HepG2 (cell line): Measurements from ENCODE around the gene ITGA7. TPM values are rescaled to one million over a fixed set of nuclear protein-coding genes. Genes with fewer than 3 reads are reported as not detected.

ENCODE experiments used
- ATAC-seq: fragments of 200-7000 bp; cut with Tn5 transposase; 3 replicates; pipeline ENCODE4 v1.9.1; 2020; ENCODE audit warnings: mild to moderate bottlenecking, moderate library complexity
- BruUV-seq: library from RNA; stranded (reverse); fragments of 400-500 nt; replicated peaks from 2 replicates; lab custom pipeline; 2021; lab: Mats Ljungman, UMichigan
- CTCF ChIA-PET: fragments of 300-600 bp; formaldehyde crosslinking; extraction: SDS; loops from one replicate; lab custom pipeline; 2021; ENCODE audit warnings: low total read pairs, inconsistent platforms, low intra/inter-chr PET ratio; lab: Yijun Ruan, JAX
- POLR2A ChIA-PET: fragments of 350-600 bp; sonication (Branson Sonifier 250); formaldehyde crosslinking; loops from one replicate; lab custom pipeline; 2020; ENCODE audit warnings: antibody characterized with exemption, inconsistent platforms; lab: Yijun Ruan, JAX
- DNase-seq: peaks from one replicate; pipeline ENCODE4 v3.0.0-alpha.2; 2015; ENCODE audit warnings: low spot score
- FAIRE-seq: peaks from 3 replicates; lab custom pipeline; 2011; peaks lifted over from hg19 to GRCh38; lab: Jason Lieb, UNC
- H2AFZ ChIP-seq: one replicate; pipeline ENCODE4 v1.6.1; 2011; ENCODE audit warnings: low read length, inconsistent platforms
- H3K27ac ChIP-seq: fragments of 300-600 bp; 3 replicates; pipeline ENCODE4 v1.8.0; 2011; ENCODE audit warnings: mixed run types, mild to moderate bottlenecking, mixed read lengths, low read length, inconsistent platforms; ENCODE audit not compliant: insufficient read depth; ENCODE audit errors: extremely low read length
- H3K27me3 ChIP-seq, 2 experiments: fragments of 200-600 bp in 1 of 2; 2 replicates in 1 of 2; 3 replicates in 1 of 2; pipeline versions ENCODE4 v1.6.0 to v1.8.0; 2011; ENCODE audit warnings: low read length in 2 of 2, mild to moderate bottlenecking in 2 of 2, moderate library complexity in 2 of 2, inconsistent platforms in 1 of 2; ENCODE audit not compliant: insufficient read depth in 2 of 2, control insufficient read depth in 1 of 2
- H3K36me3 ChIP-seq, 2 experiments: fragments of 200-600 bp in 1 of 2; replicated peaks in 1 of 2; 2 replicates in 1 of 2; 3 replicates in 1 of 2; pipeline versions ENCODE4 v1.5.1 to v1.8.0; 2011; ENCODE audit warnings: low read length in 2 of 2, inconsistent platforms in 1 of 2; ENCODE audit not compliant: insufficient read depth in 2 of 2, control insufficient read depth in 1 of 2
- H3K4me1 ChIP-seq: 2 replicates; pipeline ENCODE4 v1.5.1; 2012; ENCODE audit warnings: low read length, inconsistent platforms; ENCODE audit not compliant: insufficient read depth
- H3K4me2 ChIP-seq: 2 replicates; pipeline ENCODE4 v1.6.0; 2011; ENCODE audit warnings: low read depth, low read length, inconsistent platforms
- H3K4me3 ChIP-seq, 3 experiments: fragments of 200-600 bp in 1 of 3; sonication (generic), shearing (Covaris generic) in 1 of 3; replicated peaks in 1 of 3; 2 replicates each; pipeline ENCODE4 v1.5.1; 2011 to 2016; ENCODE audit warnings: low read length in 3 of 3, inconsistent platforms in 2 of 3, low read depth in 2 of 3, mild to moderate bottlenecking in 2 of 3, control low read depth in 1 of 3, mixed read lengths in 1 of 3; ENCODE audit not compliant: insufficient read depth in 1 of 3
- H3K79me2 ChIP-seq: one replicate; pipeline ENCODE4 v1.6.1; 2011; ENCODE audit warnings: low read length, inconsistent platforms; ENCODE audit not compliant: insufficient read depth
- H3K9ac ChIP-seq: 2 replicates; pipeline ENCODE4 v1.6.0; 2011; ENCODE audit warnings: mild to moderate bottlenecking, low read depth, low read length, inconsistent platforms; ENCODE audit not compliant: insufficient read depth
- H3K9me3 ChIP-seq: 2 replicates; pipeline ENCODE4 v1.5.1; 2012; ENCODE audit warnings: mild to moderate bottlenecking, low read length
- H4K20me1 ChIP-seq: 2 replicates; pipeline ENCODE4 v1.6.0; 2011; ENCODE audit warnings: inconsistent platforms, mild to moderate bottlenecking, low read length, moderate library complexity; ENCODE audit not compliant: insufficient read depth
- ARHGAP35 ChIP-seq: sonication (generic); formaldehyde crosslinking; IDR thresholded peaks from 2 replicates; pipeline ENCODE4 v1.9.0; 2022; ENCODE audit warnings: mild to moderate bottlenecking, inconsistent platforms, moderate library complexity, missing genetic modification reagents, borderline replicate concordance
- ETV6 ChIP-seq: sonication (generic); formaldehyde crosslinking; conservative IDR thresholded peaks from 2 replicates; pipeline ENCODE4 v1.4.0; 2020; ENCODE audit warnings: missing genetic modification reagents
- GATAD2A ChIP-seq: IDR thresholded peaks from 2 replicates; pipeline ENCODE4 v1.6.1; 2016
- MLLT10 ChIP-seq: sonication (generic); formaldehyde crosslinking; IDR thresholded peaks from 2 replicates; pipeline ENCODE4 v1.4.0; 2020; ENCODE audit warnings: missing genetic modification reagents
- MYNN ChIP-seq: sonication (generic); formaldehyde crosslinking; IDR thresholded peaks from 2 replicates; pipeline ENCODE4 v1.4.0; 2020; ENCODE audit warnings: mild to moderate bottlenecking, low read depth, missing genetic modification reagents
- NFIC ChIP-seq: IDR thresholded peaks from 2 replicates; pipeline ENCODE4 v1.6.1; 2012; ENCODE audit warnings: mild to moderate bottlenecking, low read length, inconsistent platforms
- SMAD9 ChIP-seq: sonication (generic); formaldehyde crosslinking; IDR thresholded peaks from 2 replicates; pipeline ENCODE4 v1.5.1; 2020; ENCODE audit warnings: mild to moderate bottlenecking, missing genetic modification reagents
- STAG1 ChIP-seq: sonication (generic); formaldehyde crosslinking; IDR thresholded peaks from 2 replicates; pipeline ENCODE4 v1.4.0; 2020; ENCODE audit warnings: missing genetic modification reagents
- TARDBP ChIP-seq: sonication (generic); formaldehyde crosslinking; IDR thresholded peaks from 2 replicates; pipeline ENCODE4 v1.8.0; 2022; ENCODE audit warnings: mild to moderate bottlenecking, missing genetic modification reagents
- ZBTB3 ChIP-seq: sonication (generic); formaldehyde crosslinking; IDR thresholded peaks from 2 replicates; pipeline ENCODE4 v1.4.0; 2020; ENCODE audit warnings: low read depth, mild to moderate bottlenecking, moderate library complexity, missing genetic modification reagents, borderline replicate concordance
- ZFP41 ChIP-seq: sonication (generic); formaldehyde crosslinking; IDR thresholded peaks from 2 replicates; pipeline ENCODE4 v1.4.0; 2020; ENCODE audit warnings: mild to moderate bottlenecking, missing genetic modification reagents, borderline replicate concordance
- ZNF143 ChIP-seq: sonication (generic); formaldehyde crosslinking; IDR thresholded peaks from 2 replicates; pipeline ENCODE4 v1.4.0; 2020; ENCODE audit warnings: missing genetic modification reagents
- ZNF510 ChIP-seq: sonication (generic); formaldehyde crosslinking; IDR thresholded peaks from 2 replicates; pipeline ENCODE4 v1.4.0; 2020; ENCODE audit warnings: low read depth, mild to moderate bottlenecking, missing genetic modification reagents
- ZNF563 ChIP-seq: sonication (generic); formaldehyde crosslinking; IDR thresholded peaks from 2 replicates; pipeline ENCODE4 v1.8.0; 2022; ENCODE audit warnings: mild to moderate bottlenecking, moderate library complexity, missing genetic modification reagents
- ZNF614 ChIP-seq: IDR thresholded peaks from 2 replicates; pipeline ENCODE4 v1.6.1; 2018; ENCODE audit warnings: missing biosample characterization, missing genetic modification reagents, inconsistent platforms, borderline replicate concordance
- WGBS: methylation state at CpG from one replicate; pipeline ENCODE4 v1.1.6; 2017; ENCODE audit warnings: low lambda C conversion rate; 5-methylcytosine and 5-hydroxymethylcytosine counted together
- in situ Hi-C: cut with HindIII; loops from 2 replicates; pipeline ENCODE4 v1.10.0; 2017; ENCODE audit warnings: low pct_unique_long_range_greater_than_20kb; ENCODE audit not compliant: extremely low pct_ligation_motif_present
- intact Hi-C: fragments of 100-400 bp; cut with micrococcal nuclease; formaldehyde crosslinking; loops from one replicate; pipeline ENCODE4 v1.10.0; 2022; ENCODE audit not compliant: unreplicated experiment
- polyA plus RNA-seq, 8 experiments: library from polyadenylated mRNA; depleted of rRNA in 3 of 8; stranded (reverse) in 7 of 8; unstranded in 1 of 8; fragments of >200 nt; fragmentation: Illumina TruSeq in 4 of 8; extraction: Trizol in 4 of 8; gene quantifications; 2 replicates each; pipeline versions ENCODE4 v1.2.1 to v1.2.3, GENCODE V29; 2011 to 2016; ENCODE audit warnings: low read depth in 4 of 8, missing spikeins in 1 of 8, mixed read lengths in 1 of 8; ENCODE audit not compliant: insufficient read depth in 1 of 8
- total RNA-seq, 5 experiments: library from RNA; depleted of rRNA; stranded (reverse); fragments of >200 nt; fragmentation: Illumina TruSeq; extraction: Trizol; gene quantifications; 2 replicates each; pipeline ENCODE4 v1.2.3, GENCODE V29; 2016; ENCODE audit warnings: low read depth in 1 of 5

Gene ITGA7
- total and polyA plus RNA-seq, 2 of the 13 experiments (the other 11 are each of a cell fraction or from before 2014, with no cell fraction given), result 0.65 to 0.75 TPM

DNA sequence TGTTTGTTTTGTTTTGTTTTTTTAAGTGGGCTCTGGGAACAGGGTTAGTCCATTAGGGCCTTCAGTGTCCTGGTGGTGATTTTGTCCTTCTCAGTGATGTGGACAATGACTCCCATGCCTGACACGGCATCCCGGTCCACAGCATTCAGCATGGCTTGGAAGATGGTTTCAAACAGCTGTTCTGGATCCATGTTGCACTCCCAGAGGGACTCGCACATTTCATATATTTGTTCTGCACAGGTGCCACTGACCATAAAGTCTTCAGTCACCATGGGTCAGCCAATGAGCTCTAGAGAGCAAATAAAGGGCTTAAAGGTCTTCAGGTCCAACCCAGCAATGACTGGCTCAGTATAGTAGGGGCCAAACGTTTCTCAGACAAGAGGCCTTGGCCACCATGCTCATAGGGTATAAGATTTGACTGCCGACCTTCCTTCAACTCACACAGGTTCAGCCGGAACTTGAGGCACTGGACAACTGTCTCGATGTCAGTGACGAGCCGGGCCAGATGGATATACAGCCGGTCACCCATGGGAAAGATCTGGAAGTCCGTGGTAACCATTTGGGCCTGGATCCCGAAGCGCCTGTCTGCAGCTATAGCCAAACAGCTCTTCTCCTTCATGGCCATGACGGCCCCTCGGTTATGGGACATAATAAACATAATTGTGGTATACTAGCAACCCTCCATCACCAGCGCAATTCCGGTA, 53.0 kb downstream of the ITGA7 start:
- no TSS peak for BruUV-seq

GRCh38 chr12:55653031-55653430, 54.7 kb downstream of the ITGA7 start:
- no peak overlapping the region for H2AFZ ChIP-seq
- H3K36me3 ChIP-seq, result no peaks in the 10 kb centered on the region
- ATAC-seq, result no peak
- POLR2A ChIA-PET, result no interaction called here
- no peaks in the 10 kb centered on the region for H3K27me3 ChIP-seq
- H3K9ac ChIP-seq, result no peak overlapping the region
- BruUV-seq, result no TSS peak
- no peak overlapping the region for H3K27ac ChIP-seq
- H3K9me3 ChIP-seq, result no peaks in the 10 kb centered on the region
- H4K20me1 ChIP-seq, result no peaks in the 10 kb centered on the region
- 80% methylated on average over 3 of the region's 3 CpGs for WGBS
- no peak overlapping the region for H3K4me3 ChIP-seq
- H3K79me2 ChIP-seq, result no peaks in the 10 kb centered on the region
- in situ Hi-C loops, result no loop called here
- CTCF ChIA-PET, result no interaction called here
- DNase-seq, result no peak
- no peak for FAIRE-seq
- peaks cover 37% of the 10 kb centered on the region for H3K4me1 ChIP-seq
- intact Hi-C loops, result no loop called here
- no peak overlapping the region for H3K4me2 ChIP-seq
- TF ChIP-seq GATAD2A (CRISPR knock-in tag) (no peak), MYNN (CRISPR knock-in tag) (no peak), ZNF614 (CRISPR knock-in tag) (no peak), STAG1 (CRISPR knock-in tag) (no peak), ARHGAP35 (no peak), ZBTB3 (CRISPR knock-in tag) (no peak), NFIC (no peak), TARDBP (CRISPR knock-in tag) (no peak), SMAD9 (no peak)

More for the DNA sequence above, 53.0 kb downstream of the ITGA7 start:
- intact Hi-C loops, result no loop called here
- no peak for FAIRE-seq
- H2AFZ ChIP-seq, result no peak overlapping the region
- H3K27me3 ChIP-seq, result no peaks in the 10 kb centered on the region
- H3K36me3 ChIP-seq, result no peaks in the 10 kb centered on the region
- CTCF ChIA-PET, result no interaction called here
- H3K4me1 ChIP-seq, result peaks cover 36% of the 10 kb centered on the region
- no peak overlapping the region for H3K9ac ChIP-seq
- H3K79me2 ChIP-seq, result no peaks in the 10 kb centered on the region
- H3K4me2 ChIP-seq, result no peak overlapping the region
- TF ChIP-seq ZNF563 (CRISPR knock-in tag) (no peak), ZNF510 (no peak), MLLT10 (CRISPR knock-in tag) (no peak), ETV6 (no peak), ZNF143 (CRISPR knock-in tag) (no peak), ZFP41 (no peak)
- TF ChIP-seq, all 625 proteins: peak for 0
- Histone ChIP-seq H4K20me1 (no peaks in the 10 kb centered on the region), H3K4me3 (no peak overlapping the region), H3K9me3 (no peaks in the 10 kb centered on the region), H3K27ac (no peak overlapping the region)
- no peak for DNase-seq
- no peak for ATAC-seq
- WGBS, result 58% methylated on average over 11 of the region's 17 CpGs
- POLR2A ChIA-PET, result no interaction called here
- in situ Hi-C loops, result no loop called here
